Measurements from ENCODE around the gene KCNE5.
"Not testable (repeated sequence)": the region's sequence is repeated elsewhere in the genome, so short reads cannot be mapped to it uniquely, and the experiment has no call there.

- not testable (repeated sequence) for TF ChIP-seq CTCF (conservative IDR thresholded peaks at IDR 0.05 in 1 of 2, IDR thresholded peaks at IDR 0.05 in 1 of 2; ENCODE audit: extremely low read depth in 1 of 2, insufficient read depth in 1 of 2, low read depth in 1 of 2, low read length in 2 of 2); EZH2 (IDR thresholded peaks at IDR 0.05; ENCODE audit: borderline replicate concordance, low read length)
These were observed 46.2 kb upstream of the KCNE5 start for GRCh38 chrX:109671170-109671569.
